Gastrocnemius medialis (tissue), 4 donors: ENCODE results near the gene VPS26C.

Experiments used
- POLR2A ChIP-seq, 2 donors: fragments of 450-650 bp; IDR thresholded peaks; one replicate each; pipeline ENCODE4 v1.6.1; 2017; ENCODE audit warnings: antibody characterized with exemption in 2 of 2, mild to moderate bottlenecking in 2 of 2, moderate library complexity in 2 of 2
- TF ChIP-seq, protein P1 (sequence below), 5 experiments: fragments of 450-650 bp in 3 of 5; fragments of 200-600 bp in 2 of 5; sonication (generic) in 2 of 5; IDR thresholded peaks in 4 of 5; conservative IDR thresholded peaks in 1 of 5; 1 replicate in 4 of 5; 2 replicates in 1 of 5; pipeline ENCODE4 v1.5.1; 2016 to 2019; ENCODE audit warnings: antibody characterized with exemption in 5 of 5, mild to moderate bottlenecking in 3 of 5, moderate library complexity in 3 of 5

DNA sequence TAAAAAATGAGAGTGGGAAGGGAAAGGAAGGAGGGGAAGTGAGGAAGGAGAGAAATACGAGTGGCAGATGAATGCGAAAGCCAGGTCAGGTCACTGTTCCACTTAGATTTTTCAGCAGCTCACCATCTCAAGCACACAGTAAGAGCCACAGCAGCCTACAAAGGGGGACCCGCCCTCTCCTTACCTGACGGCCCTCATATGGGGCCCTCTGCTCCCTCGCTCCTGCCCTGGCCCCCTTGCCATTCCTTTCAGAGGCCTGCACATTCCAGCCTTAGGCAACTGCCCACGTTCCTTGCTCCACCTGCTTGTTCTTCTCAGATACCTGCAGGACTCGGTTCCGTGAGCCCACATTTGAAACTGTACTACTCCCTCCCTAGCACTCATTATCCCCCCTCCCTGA is 22.0 kb downstream of the VPS26C start:
- TF ChIP-seq POLR2A (IDR thresholded peaks at IDR 0.05) = no peak
- TF ChIP-seq, protein P1, sequence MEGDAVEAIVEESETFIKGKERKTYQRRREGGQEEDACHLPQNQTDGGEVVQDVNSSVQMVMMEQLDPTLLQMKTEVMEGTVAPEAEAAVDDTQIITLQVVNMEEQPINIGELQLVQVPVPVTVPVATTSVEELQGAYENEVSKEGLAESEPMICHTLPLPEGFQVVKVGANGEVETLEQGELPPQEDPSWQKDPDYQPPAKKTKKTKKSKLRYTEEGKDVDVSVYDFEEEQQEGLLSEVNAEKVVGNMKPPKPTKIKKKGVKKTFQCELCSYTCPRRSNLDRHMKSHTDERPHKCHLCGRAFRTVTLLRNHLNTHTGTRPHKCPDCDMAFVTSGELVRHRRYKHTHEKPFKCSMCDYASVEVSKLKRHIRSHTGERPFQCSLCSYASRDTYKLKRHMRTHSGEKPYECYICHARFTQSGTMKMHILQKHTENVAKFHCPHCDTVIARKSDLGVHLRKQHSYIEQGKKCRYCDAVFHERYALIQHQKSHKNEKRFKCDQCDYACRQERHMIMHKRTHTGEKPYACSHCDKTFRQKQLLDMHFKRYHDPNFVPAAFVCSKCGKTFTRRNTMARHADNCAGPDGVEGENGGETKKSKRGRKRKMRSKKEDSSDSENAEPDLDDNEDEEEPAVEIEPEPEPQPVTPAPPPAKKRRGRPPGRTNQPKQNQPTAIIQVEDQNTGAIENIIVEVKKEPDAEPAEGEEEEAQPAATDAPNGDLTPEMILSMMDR (IDR thresholded peaks at IDR 0.05 in 4 of 5, conservative IDR thresholded peaks at IDR 0.05 in 1 of 5) = no peak
